ENCODE measurements around the gene NAV3.

- TF ChIP-seq POLR2AphosphoS5 (IDR thresholded peaks at IDR 0.05) (no peak), CTCF (IDR thresholded peaks at IDR 0.05) (no peak), POLR2A (IDR thresholded peaks at IDR 0.05) (no peak)
Observed at GRCh38 chr12:77992760-77993159, 162.1 kb downstream of the NAV3 start.

Data from prostate gland (tissue), 2 donors.